ENCODE data around the gene SKI. TPM values are rescaled to one million over a fixed set of nuclear protein-coding genes. Genes with fewer than 3 reads are reported as not detected.

The SKI gene
- total and polyA plus RNA-seq, 10 of the 15 experiments (the other 5 are each of a cell fraction or from before 2014, with no cell fraction given), result 0.03 to 14.9 (median 0.96) TPM

DNA sequence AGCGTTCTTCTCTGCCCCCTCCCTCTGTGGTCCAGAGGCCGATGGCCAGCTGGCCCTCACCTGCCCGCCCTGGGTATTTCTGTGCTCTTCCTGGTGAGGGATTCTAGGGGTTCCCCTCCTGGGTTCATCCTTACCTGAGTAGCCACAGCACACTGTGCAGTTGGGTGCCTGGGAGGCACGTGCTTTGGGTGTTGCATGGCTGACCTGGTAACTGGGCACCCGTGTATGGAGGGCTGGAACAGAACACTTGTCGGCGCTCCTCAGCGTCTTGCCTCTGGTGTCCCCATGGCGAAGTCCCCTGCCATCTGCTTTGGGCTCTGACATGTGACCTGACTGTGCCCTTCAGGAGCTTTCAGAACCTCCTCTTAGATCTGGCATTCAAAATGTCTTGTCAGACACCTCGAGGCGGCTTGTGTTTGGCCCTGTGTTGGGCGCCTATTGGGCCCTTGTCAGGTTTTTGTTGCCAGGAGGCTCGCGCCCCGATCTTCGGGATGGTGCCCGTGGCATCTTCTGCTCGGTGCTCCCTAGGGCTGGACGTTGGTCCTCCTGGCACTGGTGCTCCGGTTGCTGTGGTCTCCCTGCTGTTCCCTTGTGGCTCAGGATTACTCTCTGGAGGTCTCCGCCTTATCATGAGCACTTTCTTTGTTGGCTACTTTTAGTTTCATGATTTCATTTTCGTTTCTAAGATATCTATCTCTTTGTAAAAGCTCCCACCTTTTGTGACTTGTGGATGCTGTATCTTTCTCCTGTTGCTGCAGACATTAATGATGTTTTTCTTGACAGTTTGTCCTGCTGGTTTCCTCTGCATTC, 28.5 kb downstream of the SKI start:
- in situ Hi-C loops (cut with MboI) (loop anchor here (5.0 kb wide), 1 partner anchor 41 kb away; no protein-coding TSS in a partner anchor), intact Hi-C loops (cut with micrococcal nuclease; ENCODE audit: unreplicated experiment) (no loop called here)
- ChIA-PET RAD21 (ENCODE audit: unreplicated experiment) (no interaction called here), POLR2A (no interaction called here), CTCF (interaction anchor here (0.8 kb wide), 1 partner anchor 28 kb away, joined by 3 read pairs; no protein-coding TSS in a partner anchor), SMC1A (ENCODE audit: uncharacterized antibody, unreplicated experiment) (no interaction called here)
- 93% methylated on average over 22 of the region's 22 CpGs for WGBS (ENCODE audit: insufficient coverage, insufficient replicate concordance, low lambda C conversion rate, missing lambda C conversion rate)
- peak; percentile 12 for ATAC-seq
- Histone ChIP-seq H3K9ac (ENCODE audit: control insufficient read depth, insufficient read depth, low read length) (no peak overlapping the region), H3K9me3 (replicated peaks; ENCODE audit: control insufficient read depth, insufficient read depth, low read length) (peaks cover 16% of the 10 kb centered on the region), H3K4me2 (ENCODE audit: control insufficient read depth, insufficient read depth) (no peak overlapping the region), H3K4me1 (ENCODE audit: control insufficient read depth, insufficient read depth, low read length) (peaks cover 17% of the 10 kb centered on the region), H4K20me1 (ENCODE audit: control insufficient read depth, insufficient read depth) (no peaks in the 10 kb centered on the region), H3K27ac (ENCODE audit: control insufficient read depth, insufficient read depth) (0 out of 2 replicates have a peak overlapping the region, but pooled peaks have one; percentile 3), H3K4me3 (no peak overlapping the region), H3K79me2 (ENCODE audit: control insufficient read depth, insufficient read depth, low read length) (peaks cover 9% of the 10 kb centered on the region), H3K36me3 (ENCODE audit: control insufficient read depth in 2 of 2, insufficient read depth in 2 of 2, low read length in 1 of 2) (peaks cover 0 to 7% of the 10 kb centered on the region in 2 experiments; a peak in 2 of 4 replicates), H3K27me3 (replicated peaks in 1 of 2; ENCODE audit: control insufficient read depth in 2 of 2, insufficient read depth in 2 of 2, low read length in 1 of 2) (no peaks in the 10 kb centered on the region), H2AFZ (ENCODE audit: control insufficient read depth, low read depth, low read length) (no peak overlapping the region)
- DNase-seq (ENCODE audit: low read depth, low spot score), result no peak
- BruUV-seq (replicated peaks), result no TSS peak
- FAIRE-seq, result no peak
- TF ChIP-seq NRF1 (conservative IDR thresholded peaks at IDR 0.05; ENCODE audit: low read depth, low read length), result no peak
- TF ChIP-seq, protein P1, sequence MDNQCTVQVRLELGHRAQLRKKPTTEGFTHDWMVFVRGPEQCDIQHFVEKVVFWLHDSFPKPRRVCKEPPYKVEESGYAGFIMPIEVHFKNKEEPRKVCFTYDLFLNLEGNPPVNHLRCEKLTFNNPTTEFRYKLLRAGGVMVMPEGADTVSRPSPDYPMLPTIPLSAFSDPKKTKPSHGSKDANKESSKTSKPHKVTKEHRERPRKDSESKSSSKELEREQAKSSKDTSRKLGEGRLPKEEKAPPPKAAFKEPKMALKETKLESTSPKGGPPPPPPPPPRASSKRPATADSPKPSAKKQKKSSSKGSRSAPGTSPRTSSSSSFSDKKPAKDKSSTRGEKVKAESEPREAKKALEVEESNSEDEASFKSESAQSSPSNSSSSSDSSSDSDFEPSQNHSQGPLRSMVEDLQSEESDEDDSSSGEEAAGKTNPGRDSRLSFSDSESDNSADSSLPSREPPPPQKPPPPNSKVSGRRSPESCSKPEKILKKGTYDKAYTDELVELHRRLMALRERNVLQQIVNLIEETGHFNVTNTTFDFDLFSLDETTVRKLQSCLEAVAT (IDR thresholded peaks at IDR 0.05), result peak; percentile 46

DNA sequence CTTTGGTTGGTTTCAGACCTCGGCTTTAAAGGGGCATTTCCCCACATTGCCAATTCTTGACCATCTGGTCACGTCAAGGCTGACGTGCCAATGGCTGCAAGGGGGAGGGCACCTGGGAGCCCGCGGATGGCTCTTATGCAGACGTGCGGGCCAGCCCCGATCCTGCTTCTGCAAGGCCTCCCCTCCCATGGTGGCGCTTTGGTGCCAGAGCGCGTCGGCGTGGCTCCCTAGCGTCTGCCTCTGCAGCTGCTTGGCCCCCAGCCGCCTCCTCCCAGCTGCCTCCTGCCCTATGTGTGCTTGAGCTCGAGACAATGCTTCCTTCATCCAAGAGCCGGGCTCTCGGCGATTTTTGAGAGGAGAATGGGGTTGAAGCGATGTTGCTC, 29.1 kb downstream of the SKI start:
- Histone ChIP-seq H4K20me1 (ENCODE audit: control insufficient read depth, insufficient read depth) (no peaks in the 10 kb centered on the region), H3K4me2 (ENCODE audit: control insufficient read depth, insufficient read depth) (no peak overlapping the region), H3K36me3 (ENCODE audit: control insufficient read depth in 2 of 2, insufficient read depth in 2 of 2, low read length in 1 of 2) (peaks cover 0 to 7% of the 10 kb centered on the region in 2 experiments; a peak in 2 of 4 replicates), H3K27me3 (replicated peaks in 1 of 2; ENCODE audit: control insufficient read depth in 2 of 2, insufficient read depth in 2 of 2, low read length in 1 of 2) (no peaks in the 10 kb centered on the region), H3K9me3 (replicated peaks; ENCODE audit: control insufficient read depth, insufficient read depth, low read length) (peaks cover 16% of the 10 kb centered on the region), H3K79me2 (ENCODE audit: control insufficient read depth, insufficient read depth, low read length) (peaks cover 9% of the 10 kb centered on the region), H3K27ac (ENCODE audit: control insufficient read depth, insufficient read depth) (no peak overlapping the region), H2AFZ (ENCODE audit: control insufficient read depth, low read depth, low read length) (no peak overlapping the region), H3K4me1 (ENCODE audit: control insufficient read depth, insufficient read depth, low read length) (peaks cover 17% of the 10 kb centered on the region), H3K4me3 (no peak overlapping the region), H3K9ac (ENCODE audit: control insufficient read depth, insufficient read depth, low read length) (no peak overlapping the region)
- ChIA-PET POLR2A (no interaction called here), SMC1A (ENCODE audit: uncharacterized antibody, unreplicated experiment) (no interaction called here), RAD21 (ENCODE audit: unreplicated experiment) (no interaction called here), CTCF (interaction anchor here (0.8 kb wide), 1 partner anchor 28 kb away, joined by 3 read pairs; no protein-coding TSS in a partner anchor)
- BruUV-seq (replicated peaks), result no TSS peak
- ATAC-seq (no peak), DNase-seq (ENCODE audit: low read depth, low spot score) (no peak), FAIRE-seq (no peak)
- in situ Hi-C loops (cut with MboI), result loop anchor here (5.0 kb wide), 1 partner anchor 40 kb away; no protein-coding TSS in a partner anchor
- intact Hi-C loops (cut with micrococcal nuclease; ENCODE audit: unreplicated experiment), result no loop called here
- 90% methylated on average over 20 of the region's 20 CpGs for WGBS (ENCODE audit: insufficient coverage, insufficient replicate concordance, low lambda C conversion rate, missing lambda C conversion rate)
- TF ChIP-seq NRF1 (conservative IDR thresholded peaks at IDR 0.05; ENCODE audit: low read depth, low read length) (no peak), WRNIP1 (IDR thresholded peaks at IDR 0.05; ENCODE audit: borderline replicate concordance, low read depth, low read length) (no peak), IKZF2 (IDR thresholded peaks at IDR 0.05) (no peak), NR2F1 (conservative IDR thresholded peaks at IDR 0.05) (no peak), IKZF1 (conservative IDR thresholded peaks at IDR 0.05) (no peak), HDAC6 (IDR thresholded peaks at IDR 0.05; ENCODE audit: unreplicated experiment) (no peak), RB1 (IDR thresholded peaks at IDR 0.05; ENCODE audit: borderline replicate concordance) (no peak), ZSCAN29 (IDR thresholded peaks at IDR 0.05) (no peak)
- TF ChIP-seq, protein P2, sequence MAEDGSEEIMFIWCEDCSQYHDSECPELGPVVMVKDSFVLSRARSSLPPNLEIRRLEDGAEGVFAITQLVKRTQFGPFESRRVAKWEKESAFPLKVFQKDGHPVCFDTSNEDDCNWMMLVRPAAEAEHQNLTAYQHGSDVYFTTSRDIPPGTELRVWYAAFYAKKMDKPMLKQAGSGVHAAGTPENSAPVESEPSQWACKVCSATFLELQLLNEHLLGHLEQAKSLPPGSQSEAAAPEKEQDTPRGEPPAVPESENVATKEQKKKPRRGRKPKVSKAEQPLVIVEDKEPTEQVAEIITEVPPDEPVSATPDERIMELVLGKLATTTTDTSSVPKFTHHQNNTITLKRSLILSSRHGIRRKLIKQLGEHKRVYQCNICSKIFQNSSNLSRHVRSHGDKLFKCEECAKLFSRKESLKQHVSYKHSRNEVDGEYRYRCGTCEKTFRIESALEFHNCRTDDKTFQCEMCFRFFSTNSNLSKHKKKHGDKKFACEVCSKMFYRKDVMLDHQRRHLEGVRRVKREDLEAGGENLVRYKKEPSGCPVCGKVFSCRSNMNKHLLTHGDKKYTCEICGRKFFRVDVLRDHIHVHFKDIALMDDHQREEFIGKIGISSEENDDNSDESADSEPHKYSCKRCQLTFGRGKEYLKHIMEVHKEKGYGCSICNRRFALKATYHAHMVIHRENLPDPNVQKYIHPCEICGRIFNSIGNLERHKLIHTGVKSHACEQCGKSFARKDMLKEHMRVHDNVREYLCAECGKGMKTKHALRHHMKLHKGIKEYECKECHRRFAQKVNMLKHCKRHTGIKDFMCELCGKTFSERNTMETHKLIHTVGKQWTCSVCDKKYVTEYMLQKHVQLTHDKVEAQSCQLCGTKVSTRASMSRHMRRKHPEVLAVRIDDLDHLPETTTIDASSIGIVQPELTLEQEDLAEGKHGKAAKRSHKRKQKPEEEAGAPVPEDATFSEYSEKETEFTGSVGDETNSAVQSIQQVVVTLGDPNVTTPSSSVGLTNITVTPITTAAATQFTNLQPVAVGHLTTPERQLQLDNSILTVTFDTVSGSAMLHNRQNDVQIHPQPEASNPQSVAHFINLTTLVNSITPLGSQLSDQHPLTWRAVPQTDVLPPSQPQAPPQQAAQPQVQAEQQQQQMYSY (CRISPR knock-in tag; IDR thresholded peaks at IDR 0.05), result no peak
